GM12891 (cell line): ENCODE results near the gene ATP13A3.
"Not testable (repeated sequence)": the region's sequence is repeated elsewhere in the genome, so short reads cannot be mapped to it uniquely, and the experiment has no call there.

Experiments
- POLR2A ChIP-seq: IDR thresholded peaks from 2 replicates; pipeline ENCODE4 v1.6.1; 2011; ENCODE audit warnings: low read depth, low read length, control low read depth
- POLR2AphosphoS5 ChIP-seq: IDR thresholded peaks from 2 replicates; pipeline ENCODE4 v1.6.1; 2011; ENCODE audit warnings: low read depth, low read length, control low read depth
- TAF1 ChIP-seq: IDR thresholded peaks from 2 replicates; pipeline ENCODE4 v1.6.1; 2011; ENCODE audit warnings: low read depth, low read length, control low read depth

DNA sequence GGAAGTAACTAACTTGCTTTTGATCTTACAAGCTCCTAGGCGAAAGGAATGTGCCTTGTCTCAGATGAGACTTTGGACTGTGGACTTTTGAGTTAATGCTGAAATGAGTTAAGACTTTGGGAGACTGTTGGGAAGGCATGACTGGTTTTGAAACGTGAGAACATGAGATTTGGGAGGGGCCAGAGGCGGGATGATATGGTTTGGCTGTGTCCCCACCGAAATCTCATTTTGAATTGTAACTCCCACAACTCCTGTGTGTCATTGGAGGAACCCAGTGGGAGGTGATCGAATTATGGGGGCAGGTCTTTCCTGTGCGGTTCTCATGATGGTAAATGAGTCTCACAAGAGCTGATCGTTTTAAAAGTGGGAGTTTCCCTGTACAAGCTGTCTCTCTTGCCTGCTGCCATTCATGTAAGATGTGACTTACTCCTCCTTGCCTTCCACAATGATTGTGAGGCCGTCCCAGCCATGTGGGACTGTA lies 33.9 kb upstream of the ATP13A3 start:
- TF ChIP-seq POLR2AphosphoS5, POLR2A, TAF1: not testable (repeated sequence)
